GF-D8 (cell line): Measurements from ENCODE around the gene MYO1A.
"Not testable (repeated sequence)": the region's sequence is repeated elsewhere in the genome, so short reads cannot be mapped to it uniquely, and the experiment has no call there.

Experiments used
- DNase-seq: peaks from one replicate; lab custom pipeline; 2025; lab: John Stamatoyannopoulos, UW

Gene MYO1A

GRCh38 chr12:57087010-57087690 lies 37.2 kb upstream of the MYO1A start:
- DNase-seq, result peak; percentile 43

GRCh38 chr12:57086493-57087009 lies 36.6 kb upstream of the MYO1A start:
- peak; percentile 25 for DNase-seq

- peak; percentile 59 for DNase-seq
These were observed 36.1 kb upstream of the MYO1A start for GRCh38 chr12:57085999-57086492.

- DNase-seq, result no peak
These were observed 30.9 kb upstream of the MYO1A start for GRCh38 chr12:57080855-57081254.

GRCh38 chr12:57079821-57080220 lies 29.9 kb upstream of the MYO1A start:
- no peak for DNase-seq

GRCh38 chr12:57078519-57079404 lies 28.8 kb upstream of the MYO1A start, which contains the start of gene NEMP1:
TSS of gene NEMP1 (minus strand) at chr12:57078791. CDS start at chr12:57078745, 46 bp downstream.
- peak; percentile 100 for DNase-seq

GRCh38 chr12:57073566-57074450 lies 23.9 kb upstream of the MYO1A start:
- DNase-seq, result not testable (repeated sequence)

- DNase-seq, result no peak
These were observed 22.7 kb upstream of the MYO1A start for GRCh38 chr12:57072661-57073060.

GRCh38 chr12:57069523-57069922 lies 19.6 kb upstream of the MYO1A start:
- peak; percentile 85 for DNase-seq

DNA sequence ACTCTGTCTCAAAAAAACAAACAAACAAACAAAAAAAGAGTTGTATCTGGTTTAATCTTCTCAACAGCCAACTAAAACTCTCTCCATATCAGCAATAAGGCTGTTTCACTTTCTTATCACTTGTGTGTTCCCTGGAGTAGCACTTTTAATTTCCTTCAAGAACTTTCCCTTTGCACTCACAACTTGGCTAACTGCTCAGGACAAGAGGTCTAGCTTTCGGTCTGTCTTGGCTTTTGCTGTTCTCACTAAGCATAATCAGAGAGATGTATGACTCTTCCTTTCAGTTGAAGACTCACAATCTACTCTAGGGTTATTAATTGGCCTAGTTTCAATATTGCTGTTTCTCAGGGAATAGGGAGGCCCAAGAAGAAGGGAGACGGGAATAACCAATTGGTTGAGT lies 16.3 kb upstream of the MYO1A start:
- DNase-seq, result no peak

- DNase-seq, result no peak
These were observed 14.2 kb upstream of the MYO1A start for GRCh38 chr12:57063991-57064685.

GRCh38 chr12:57058454-57058853 lies 8.5 kb upstream of the MYO1A start:
- no peak for DNase-seq

- DNase-seq, result no peak
These were observed 7.3 kb upstream of the MYO1A start for GRCh38 chr12:57057067-57057751.

DNA sequence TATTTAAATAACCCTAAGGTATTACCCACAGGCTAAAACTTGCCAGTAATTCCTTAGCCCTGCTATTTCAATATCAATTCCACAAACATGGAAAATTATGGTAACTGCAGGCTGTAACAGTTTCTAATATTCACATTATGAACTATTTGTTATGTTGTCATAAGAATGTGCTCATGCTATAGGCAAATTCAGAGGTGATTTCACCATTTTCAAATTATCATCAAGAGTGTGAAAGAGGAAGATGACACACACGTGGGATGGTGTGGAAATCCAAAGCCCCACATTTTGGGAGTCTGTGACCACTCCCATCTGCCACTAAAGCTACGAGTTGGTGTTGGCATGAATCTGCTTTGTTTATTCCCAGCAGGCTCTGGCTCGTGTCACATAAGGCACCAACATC lies 5.9 kb upstream of the MYO1A start:
- DNase-seq, result no peak

DNA sequence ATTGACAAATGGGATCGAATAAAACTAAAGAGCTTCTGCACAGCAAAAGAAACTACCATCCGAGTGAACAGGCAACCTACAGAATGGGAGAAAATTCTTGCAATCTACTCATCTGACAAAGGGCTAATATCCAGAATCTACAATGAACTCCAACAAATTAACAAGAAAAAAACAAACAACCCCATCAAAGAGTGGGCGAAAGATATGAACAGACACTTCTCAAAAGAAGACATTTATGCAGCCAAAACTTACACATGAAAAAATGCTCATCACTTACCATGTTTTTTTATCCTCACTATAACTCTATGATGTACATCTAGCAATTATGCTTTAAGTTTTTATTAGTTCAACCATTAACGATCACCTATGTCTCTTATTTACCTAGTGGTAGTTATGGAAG lies 4.0 kb upstream of the MYO1A start:
- DNase-seq, result not testable (repeated sequence)

- not testable (repeated sequence) for DNase-seq
These were observed 3.2 kb upstream of the MYO1A start for GRCh38 chr12:57053146-57053545.

GRCh38 chr12:57051011-57051410 lies 1.1 kb upstream of the MYO1A start:
- DNase-seq, result no peak

DNA sequence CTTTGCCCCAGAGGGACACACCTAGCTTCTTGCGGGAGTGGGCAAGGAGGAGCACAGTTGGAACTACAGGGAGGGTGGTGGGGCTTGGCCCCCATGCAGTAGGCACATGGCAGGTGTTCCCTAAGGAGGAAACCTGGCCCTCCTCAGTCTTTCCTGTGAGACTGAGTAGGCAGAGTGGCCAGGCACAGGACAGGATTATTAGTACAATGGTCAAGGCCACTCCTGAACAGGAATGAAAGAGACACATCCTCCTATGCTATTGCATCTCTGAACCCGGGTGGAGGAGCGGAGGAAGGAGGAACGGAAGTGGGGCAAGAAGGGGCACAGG lies 846 bp downstream of the MYO1A start:
- no peak for DNase-seq

DNA sequence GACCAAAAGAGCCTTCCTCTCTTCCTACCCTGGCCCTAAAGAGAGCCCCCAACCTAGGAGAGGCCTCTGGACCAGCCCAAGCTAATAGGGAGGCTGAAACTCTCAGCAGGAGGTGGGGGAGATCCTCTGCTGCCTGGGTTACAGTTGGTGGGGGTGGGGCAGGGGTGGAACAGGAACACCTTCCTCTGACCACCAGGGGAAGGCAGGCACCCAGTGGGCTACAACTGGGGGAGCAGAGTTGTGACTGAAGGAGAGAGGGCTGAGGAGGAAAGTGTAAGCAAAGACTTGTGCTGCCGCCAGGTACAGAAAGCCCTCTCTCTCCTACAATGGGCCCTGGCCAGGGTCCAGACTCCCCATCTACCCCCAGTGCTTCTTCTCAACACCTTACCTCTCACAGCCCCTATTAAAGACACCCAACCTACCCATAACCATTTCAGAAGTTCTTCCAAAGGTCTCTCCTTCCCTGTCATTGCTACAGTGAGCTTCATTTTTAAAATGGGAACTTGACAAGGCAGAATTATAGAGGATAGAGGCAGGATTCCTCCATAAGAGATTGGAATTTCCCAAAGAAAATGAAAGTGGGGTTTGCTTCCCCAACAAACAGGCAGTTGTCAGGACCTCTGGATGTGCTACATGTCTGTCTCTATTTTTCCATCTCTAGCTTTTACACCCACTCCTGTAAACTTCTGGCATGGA lies 1.4 kb downstream of the MYO1A start:
- no peak for DNase-seq

- no peak for DNase-seq
These were observed 1.9 kb downstream of the MYO1A start for GRCh38 chr12:57047981-57048380.
